ENCODE results near the gene FBXW7.

GRCh38 chr4:152424396-152424795, 111.5 kb downstream of the FBXW7 start:
- TF ChIP-seq NPAS2 (CRISPR knock-in tag; IDR thresholded peaks at IDR 0.05; ENCODE audit: borderline replicate concordance) (no peak), KDM5A (IDR thresholded peaks at IDR 0.05) (no peak), EP300 (IDR thresholded peaks at IDR 0.05) (no peak)
- TF ChIP-seq, protein P1, sequence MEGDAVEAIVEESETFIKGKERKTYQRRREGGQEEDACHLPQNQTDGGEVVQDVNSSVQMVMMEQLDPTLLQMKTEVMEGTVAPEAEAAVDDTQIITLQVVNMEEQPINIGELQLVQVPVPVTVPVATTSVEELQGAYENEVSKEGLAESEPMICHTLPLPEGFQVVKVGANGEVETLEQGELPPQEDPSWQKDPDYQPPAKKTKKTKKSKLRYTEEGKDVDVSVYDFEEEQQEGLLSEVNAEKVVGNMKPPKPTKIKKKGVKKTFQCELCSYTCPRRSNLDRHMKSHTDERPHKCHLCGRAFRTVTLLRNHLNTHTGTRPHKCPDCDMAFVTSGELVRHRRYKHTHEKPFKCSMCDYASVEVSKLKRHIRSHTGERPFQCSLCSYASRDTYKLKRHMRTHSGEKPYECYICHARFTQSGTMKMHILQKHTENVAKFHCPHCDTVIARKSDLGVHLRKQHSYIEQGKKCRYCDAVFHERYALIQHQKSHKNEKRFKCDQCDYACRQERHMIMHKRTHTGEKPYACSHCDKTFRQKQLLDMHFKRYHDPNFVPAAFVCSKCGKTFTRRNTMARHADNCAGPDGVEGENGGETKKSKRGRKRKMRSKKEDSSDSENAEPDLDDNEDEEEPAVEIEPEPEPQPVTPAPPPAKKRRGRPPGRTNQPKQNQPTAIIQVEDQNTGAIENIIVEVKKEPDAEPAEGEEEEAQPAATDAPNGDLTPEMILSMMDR (IDR thresholded peaks at IDR 0.05), result no peak
- TF ChIP-seq, protein P2, sequence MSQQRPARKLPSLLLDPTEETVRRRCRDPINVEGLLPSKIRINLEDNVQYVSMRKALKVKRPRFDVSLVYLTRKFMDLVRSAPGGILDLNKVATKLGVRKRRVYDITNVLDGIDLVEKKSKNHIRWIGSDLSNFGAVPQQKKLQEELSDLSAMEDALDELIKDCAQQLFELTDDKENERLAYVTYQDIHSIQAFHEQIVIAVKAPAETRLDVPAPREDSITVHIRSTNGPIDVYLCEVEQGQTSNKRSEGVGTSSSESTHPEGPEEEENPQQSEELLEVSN (IDR thresholded peaks at IDR 0.05; ENCODE audit: borderline replicate concordance, low read depth), result no peak

Measured in A549 (cell line).